LNCaP clone FGC (cell line): ENCODE measurements around the gene MFF.

ENCODE experiments used
- DNase-seq: peaks from one replicate; pipeline ENCODE4 v3.0.0-alpha.2; 2011; ENCODE audit warnings: low read depth
- H3K4me3 ChIP-seq: 2 replicates; pipeline ENCODE4 v1.5.1; 2011; ENCODE audit warnings: mild to moderate bottlenecking, low read depth, low read length, control low read depth
- TF ChIP-seq, protein P1 (sequence below): IDR thresholded peaks from 2 replicates; pipeline ENCODE4 v1.5.1; 2012; ENCODE audit warnings: mild to moderate bottlenecking; ENCODE audit not compliant: control insufficient read depth, insufficient read depth; ENCODE audit errors: extremely low read depth

The MFF gene, protein sequence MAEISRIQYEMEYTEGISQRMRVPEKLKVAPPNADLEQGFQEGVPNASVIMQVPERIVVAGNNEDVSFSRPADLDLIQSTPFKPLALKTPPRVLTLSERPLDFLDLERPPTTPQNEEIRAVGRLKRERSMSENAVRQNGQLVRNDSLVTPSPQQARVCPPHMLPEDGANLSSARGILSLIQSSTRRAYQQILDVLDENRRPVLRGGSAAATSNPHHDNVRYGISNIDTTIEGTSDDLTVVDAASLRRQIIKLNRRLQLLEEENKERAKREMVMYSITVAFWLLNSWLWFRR

DNA sequence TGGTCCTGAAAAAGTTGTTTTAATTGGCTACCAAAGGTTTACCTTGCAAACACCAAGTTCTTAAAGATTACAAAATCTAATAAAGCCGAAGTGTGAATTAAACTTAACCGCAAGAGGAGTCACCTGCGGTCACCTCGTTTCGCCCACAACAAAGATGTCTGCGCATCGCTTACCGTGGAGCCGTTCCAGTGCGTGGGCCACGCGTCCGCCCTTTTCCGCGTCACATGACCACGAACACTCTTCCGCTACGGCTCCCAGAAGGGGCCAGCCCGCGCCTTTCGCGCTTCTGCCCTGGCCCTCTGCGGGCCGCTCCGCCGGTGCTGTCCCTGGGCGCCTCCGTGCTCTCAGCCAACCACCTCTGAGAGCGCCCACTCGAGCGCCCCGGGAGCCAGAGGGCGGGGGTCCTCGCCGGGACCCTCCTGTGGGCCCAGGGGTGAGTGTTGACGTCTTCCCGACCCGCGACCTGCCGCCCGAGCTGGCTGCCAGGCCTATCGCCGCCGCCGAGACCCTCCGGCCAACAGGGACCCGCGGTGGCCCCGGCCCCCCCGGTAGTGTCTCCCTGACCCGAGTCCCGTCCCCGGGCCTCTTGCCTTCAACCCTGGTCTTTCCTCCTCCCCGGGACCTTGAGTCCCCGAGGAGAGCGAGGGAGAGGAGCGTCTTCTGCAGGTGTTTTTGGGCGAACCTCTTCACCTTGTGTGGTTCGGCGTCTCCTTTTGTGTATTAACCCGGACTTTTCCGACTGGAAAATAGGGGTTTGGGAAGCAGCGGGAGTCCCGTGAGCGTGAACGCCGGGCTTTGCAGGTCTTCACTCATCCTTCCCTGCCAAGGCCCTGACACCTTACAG, at the start of gene MFF:
Gene MFF, plus strand, starts transcription at position 257 of the 844 bp plus-strand sequence. CDS start 5,415 bp downstream, outside the sequence.
- peak; percentile 76 for DNase-seq
- TF ChIP-seq, protein P1, sequence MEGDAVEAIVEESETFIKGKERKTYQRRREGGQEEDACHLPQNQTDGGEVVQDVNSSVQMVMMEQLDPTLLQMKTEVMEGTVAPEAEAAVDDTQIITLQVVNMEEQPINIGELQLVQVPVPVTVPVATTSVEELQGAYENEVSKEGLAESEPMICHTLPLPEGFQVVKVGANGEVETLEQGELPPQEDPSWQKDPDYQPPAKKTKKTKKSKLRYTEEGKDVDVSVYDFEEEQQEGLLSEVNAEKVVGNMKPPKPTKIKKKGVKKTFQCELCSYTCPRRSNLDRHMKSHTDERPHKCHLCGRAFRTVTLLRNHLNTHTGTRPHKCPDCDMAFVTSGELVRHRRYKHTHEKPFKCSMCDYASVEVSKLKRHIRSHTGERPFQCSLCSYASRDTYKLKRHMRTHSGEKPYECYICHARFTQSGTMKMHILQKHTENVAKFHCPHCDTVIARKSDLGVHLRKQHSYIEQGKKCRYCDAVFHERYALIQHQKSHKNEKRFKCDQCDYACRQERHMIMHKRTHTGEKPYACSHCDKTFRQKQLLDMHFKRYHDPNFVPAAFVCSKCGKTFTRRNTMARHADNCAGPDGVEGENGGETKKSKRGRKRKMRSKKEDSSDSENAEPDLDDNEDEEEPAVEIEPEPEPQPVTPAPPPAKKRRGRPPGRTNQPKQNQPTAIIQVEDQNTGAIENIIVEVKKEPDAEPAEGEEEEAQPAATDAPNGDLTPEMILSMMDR = peak; percentile 47

DNA sequence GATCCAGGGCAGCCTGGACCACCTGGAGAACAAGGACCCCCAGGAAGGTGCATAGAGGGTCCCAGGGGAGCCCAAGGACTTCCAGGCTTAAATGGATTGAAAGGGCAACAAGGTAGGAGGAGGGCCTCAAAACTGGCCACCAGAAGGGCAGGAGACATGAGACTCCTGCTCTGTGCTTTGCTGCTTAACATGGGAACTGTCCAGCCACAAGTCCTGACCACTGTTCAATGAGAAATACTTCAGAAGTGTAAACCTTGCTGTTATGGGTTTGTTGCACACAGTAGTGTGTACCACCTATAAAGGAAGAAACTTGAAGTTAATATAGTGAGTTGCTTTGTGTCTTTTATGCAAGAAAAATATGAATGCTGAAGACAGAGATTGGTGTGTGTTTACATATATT, 44.2 kb upstream of the MFF start:
- no peak overlapping the region for H3K4me3 ChIP-seq
- TF ChIP-seq, protein P1 = no peak
- DNase-seq = no peak

More for the DNA sequence above, at the start of gene MFF:
- peak within 1 kb of the TSS; percentile 94 for H3K4me3 ChIP-seq

DNA sequence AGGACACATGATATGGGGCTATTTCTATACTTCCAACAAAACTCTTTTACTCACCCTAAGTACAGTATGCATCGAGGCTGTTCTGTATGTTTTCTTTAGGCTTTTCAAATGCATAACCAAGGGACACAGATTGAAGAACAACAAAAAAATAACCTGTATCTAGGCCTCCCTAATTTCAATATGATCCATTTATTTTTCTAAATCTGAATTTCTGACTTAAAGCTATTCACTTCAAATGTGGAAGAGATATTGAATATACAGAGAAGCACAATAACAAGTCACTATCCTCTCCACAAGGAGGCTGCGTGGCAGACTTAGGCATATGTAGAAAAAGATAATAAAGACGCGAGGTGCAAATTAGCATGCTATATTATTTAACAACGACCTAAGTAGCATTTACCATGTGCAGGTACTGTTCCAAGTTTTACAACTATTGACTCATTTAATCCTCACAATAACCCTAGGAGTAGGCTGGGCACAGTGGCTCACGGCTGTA, 39.3 kb upstream of the MFF start:
- TF ChIP-seq, protein P1 = no peak
- DNase-seq = no peak
- no peak overlapping the region for H3K4me3 ChIP-seq

DNA sequence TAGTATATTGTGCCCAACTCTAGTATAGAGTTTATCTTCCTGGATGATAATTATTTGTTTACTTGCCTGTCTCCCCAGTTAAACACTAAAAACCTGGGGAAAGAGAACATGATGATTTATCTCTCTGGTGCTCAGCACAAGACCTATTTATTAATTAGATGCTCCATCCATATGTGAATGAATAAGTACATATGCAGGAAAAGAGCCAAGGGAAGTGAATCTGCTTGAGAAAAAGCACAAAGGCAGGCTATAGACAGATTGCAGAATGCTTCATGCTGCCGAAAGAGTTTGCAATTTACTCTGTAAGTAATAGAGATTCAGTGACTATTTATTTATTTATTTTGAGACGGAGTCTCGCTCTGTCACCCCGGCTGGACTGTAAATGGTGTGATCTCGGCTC, 37.3 kb upstream of the MFF start:
- no peak overlapping the region for H3K4me3 ChIP-seq
- DNase-seq = no peak
- TF ChIP-seq, protein P1 = no peak

DNA sequence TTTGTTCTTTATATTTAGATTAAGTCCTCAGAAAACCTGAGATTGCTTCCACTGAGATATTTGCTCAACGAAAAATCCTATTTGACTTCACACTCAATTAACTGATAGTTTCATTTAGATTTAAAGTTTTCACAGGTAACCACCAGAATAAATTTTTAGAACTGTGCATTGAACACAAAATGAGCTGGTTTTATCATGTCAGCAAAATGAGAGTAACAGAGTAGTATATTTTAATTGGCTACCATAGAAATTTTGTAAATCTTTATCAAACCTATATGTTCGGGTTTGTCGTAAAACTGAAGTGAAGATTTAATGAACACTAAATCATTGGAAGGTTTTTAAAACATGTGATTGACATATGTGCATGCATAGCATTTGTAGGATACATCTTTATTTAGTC, 32.7 kb upstream of the MFF start:
- H3K4me3 ChIP-seq = no peak overlapping the region
- TF ChIP-seq, protein P1 = no peak
- no peak for DNase-seq

DNA sequence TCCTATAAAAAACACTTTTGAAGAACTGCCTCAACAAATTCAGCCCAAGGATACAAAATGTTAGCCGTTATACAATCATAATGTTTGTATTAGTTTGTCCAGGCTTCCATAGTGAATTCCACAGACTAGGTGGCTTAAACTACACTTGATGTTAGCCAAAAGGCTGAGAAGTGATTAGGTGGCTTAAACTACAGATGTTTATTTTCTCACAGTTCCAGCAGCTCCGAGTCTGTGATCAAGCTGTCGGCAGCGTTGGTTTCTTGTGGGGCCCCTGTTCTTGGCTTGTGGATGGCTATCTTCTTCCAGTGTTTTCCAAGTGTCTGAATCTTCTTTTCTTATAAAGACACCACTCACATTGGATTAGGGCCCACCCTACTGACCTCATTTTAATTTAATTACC, 31.5 kb upstream of the MFF start:
- no peak for DNase-seq
- no peak overlapping the region for H3K4me3 ChIP-seq
- TF ChIP-seq, protein P1 = no peak
